ENCODE measurements around the gene SLC22A14. TPM values are rescaled to one million over a fixed set of nuclear protein-coding genes. Genes with fewer than 3 reads are reported as not detected.

Gene SLC22A14
- 0.78 TPM in 1 of 2 replicates, not detected in the other for polyA plus RNA-seq

DNA sequence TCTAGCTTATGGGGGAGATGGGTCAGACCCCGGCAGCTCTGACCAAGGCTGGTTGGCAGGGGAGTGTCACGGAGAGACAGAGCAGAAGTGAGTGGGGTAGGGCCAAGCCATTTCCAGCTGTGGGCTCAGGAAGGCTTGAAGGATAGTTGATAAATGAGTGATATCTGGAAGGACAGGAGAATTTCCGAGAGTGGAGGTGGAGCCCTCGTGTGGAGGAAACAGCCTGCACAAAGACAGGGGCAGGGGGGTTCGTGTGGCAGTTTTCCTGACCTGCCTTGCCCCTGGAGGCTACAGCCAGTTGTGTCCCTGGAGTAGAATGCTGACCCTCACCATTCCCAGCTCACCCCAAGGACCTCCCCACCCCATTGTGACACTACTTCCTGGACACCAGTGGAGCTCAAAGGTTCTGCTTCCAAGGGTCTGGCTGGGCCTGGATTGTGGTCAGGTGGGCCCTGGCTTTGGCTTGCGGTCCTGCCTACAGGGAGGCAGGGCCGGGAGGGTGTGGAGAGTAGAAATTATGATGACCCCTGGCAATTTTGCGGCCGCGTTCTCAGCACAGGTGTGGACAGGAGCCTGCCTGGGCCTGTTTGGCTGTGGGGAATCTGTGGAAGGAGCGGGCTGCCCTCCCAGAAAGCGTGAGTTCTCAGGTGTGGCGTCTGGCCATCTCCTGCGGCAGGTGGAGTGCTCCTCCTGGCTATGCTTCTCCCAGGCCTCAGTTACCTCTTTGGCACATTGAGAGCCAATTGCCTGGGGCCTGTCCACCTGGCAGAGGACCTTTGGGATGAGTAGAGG lies at the start of gene SLC22A14:
TSS of gene SLC22A14 (plus strand) at position 400 of the 792 bp plus-strand sequence. CDS start 23,733 bp downstream, outside the sequence.

GRCh38 chr3:38265604-38266307 lies 16.3 kb upstream of the SLC22A14 start, which contains the start of gene SLC22A13:
TSS of gene SLC22A13 (plus strand) at chr3:38265812. CDS start at chr3:38265861, 49 bp downstream.

GRCh38 chr3:38346587-38347410 lies 64.7 kb downstream of the SLC22A14 start, which contains the start of gene XYLB:
TSS of gene XYLB (plus strand) at chr3:38346785. CDS start at chr3:38346869, 84 bp downstream.

Other genes with a start within 250 kb of the SLC22A14 start
- not detected in 2 replicates for gene DLEC1, start 243.1 kb upstream of the SLC22A14 start, polyA plus RNA-seq
- gene ACAA1, start 145.2 kb upstream of the SLC22A14 start, polyA plus RNA-seq = 20.7 and 21.7 TPM in 2 replicates
- gene MYD88, start 143.6 kb upstream of the SLC22A14 start, polyA plus RNA-seq = not detected in 2 replicates
- 11.7 and 13.2 TPM in 2 replicates for gene OXSR1, start 116.8 kb upstream of the SLC22A14 start, polyA plus RNA-seq
- gene SLC22A13, start 16.5 kb upstream of the SLC22A14 start, polyA plus RNA-seq = 0.15 TPM in 1 of 2 replicates, not detected in the other
- 0.23 TPM in 1 of 2 replicates, not detected in the other for gene XYLB, start 64.5 kb downstream of the SLC22A14 start, polyA plus RNA-seq
- gene ACVR2B, start 171.6 kb downstream of the SLC22A14 start, polyA plus RNA-seq = 0.98 and 2.2 TPM in 2 replicates
- gene EXOG, start 214.0 kb downstream of the SLC22A14 start, polyA plus RNA-seq = 11.1 and 16.2 TPM in 2 replicates